NCI-H187 (cell line): Measurements from ENCODE around the gene METTL25B.

Source experiments
- DNase-seq, 2 experiments: peaks; one replicate each; lab custom pipeline; 2025; lab: John Stamatoyannopoulos, UW

METTL25B gene

GRCh38 chr1:156726549-156727226, 1.6 kb upstream of the METTL25B start:
- peak in 1 of 2 experiments; percentile 37 for DNase-seq

- DNase-seq: no peak
Observed at GRCh38 chr1:156727492-156727891, 777 bp upstream of the METTL25B start.

- DNase-seq: peak; percentile 92 to 99
Observed at GRCh38 chr1:156728599-156729462, 562 bp downstream of the METTL25B start, which contains the start of gene ISG20L2. Gene ISG20L2, minus strand, starts transcription at chr1:156728766. Its CDS starts 1,114 bp downstream, at chr1:156727652.

GRCh38 chr1:156733989-156734584, 5.8 kb downstream of the METTL25B start:
- DNase-seq: no peak

- no peak for DNase-seq
Observed at GRCh38 chr1:156738407-156738806, 10.1 kb downstream of the METTL25B start.

- DNase-seq: no peak
Observed at GRCh38 chr1:156738916-156739315, 10.6 kb downstream of the METTL25B start.

GRCh38 chr1:156740237-156740740, 12.0 kb downstream of the METTL25B start:
- DNase-seq: no peak

- peak; percentile 99 to 100 for DNase-seq
Observed at GRCh38 chr1:156740741-156741480, 12.6 kb downstream of the METTL25B start, which contains the start of gene MRPL24. Gene MRPL24, minus strand, starts transcription at chr1:156741088. Its CDS starts 2,384 bp downstream, at chr1:156738704.

GRCh38 chr1:156741481-156741983, 13.3 kb downstream of the METTL25B start:
- DNase-seq: no peak

- no peak for DNase-seq
Observed at GRCh38 chr1:156742017-156742416, 13.7 kb downstream of the METTL25B start.

GRCh38 chr1:156742801-156743200, 14.5 kb downstream of the METTL25B start:
- DNase-seq: no peak

- no peak for DNase-seq
Observed at GRCh38 chr1:156743367-156744302, 15.4 kb downstream of the METTL25B start.

- no peak for DNase-seq
Observed at GRCh38 chr1:156744344-156744743, 16.1 kb downstream of the METTL25B start.

GRCh38 chr1:156744786-156745419, 16.6 kb downstream of the METTL25B start:
- DNase-seq: no peak

GRCh38 chr1:156745881-156746280, 17.6 kb downstream of the METTL25B start:
- DNase-seq: no peak

- DNase-seq: no peak
Observed at GRCh38 chr1:156746406-156746727, 18.1 kb downstream of the METTL25B start.

- DNase-seq: peak in 1 of 2 experiments; percentile 72
Observed at GRCh38 chr1:156746728-156747631, 18.7 kb downstream of the METTL25B start.

- no peak for DNase-seq
Observed at GRCh38 chr1:156747742-156748669, 19.7 kb downstream of the METTL25B start.
